GM13976 (cell line): ENCODE measurements around the gene LPP.

Experiments
- DNase-seq: peaks from one replicate; pipeline ENCODE4 v3.0.0; 2012; ENCODE audit warnings: low spot score
- in situ Hi-C: fragments of 300-500 bp; cut with MboI; formaldehyde crosslinking; loops from one replicate; pipeline ENCODE4 v1.12.0; 2022; ENCODE audit warnings: low sequenced_read_pairs, mixed read lengths, inconsistent platforms; ENCODE audit not compliant: unreplicated experiment
- TF ChIP-seq, protein P1 (sequence below): IDR thresholded peaks from 2 replicates; pipeline ENCODE4 v1.5.1; 2012; ENCODE audit warnings: borderline replicate concordance, mild to moderate bottlenecking; ENCODE audit not compliant: insufficient read depth; ENCODE audit errors: extremely low read depth, missing control alignments, control extremely low read depth

The LPP gene

DNA sequence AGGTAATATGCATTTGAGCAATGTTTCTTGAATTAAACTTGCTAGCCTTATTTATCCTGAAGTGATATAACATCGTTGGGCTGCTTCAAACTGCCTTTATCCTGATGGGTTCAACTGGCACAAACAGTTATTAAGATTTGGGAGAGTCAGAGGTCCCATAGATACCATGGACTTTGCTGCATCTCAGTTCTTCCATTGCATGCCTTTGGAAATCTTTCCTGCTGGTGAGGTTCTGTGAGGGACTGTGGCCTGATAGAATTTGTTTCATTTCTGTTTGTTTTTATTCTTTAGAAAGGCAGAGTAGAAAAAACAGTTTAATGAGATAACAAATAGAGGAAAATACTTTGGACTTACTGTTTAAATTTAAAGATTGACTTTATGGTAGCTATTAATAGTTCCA is 508.3 kb downstream of the LPP start:
- TF ChIP-seq, protein P1, sequence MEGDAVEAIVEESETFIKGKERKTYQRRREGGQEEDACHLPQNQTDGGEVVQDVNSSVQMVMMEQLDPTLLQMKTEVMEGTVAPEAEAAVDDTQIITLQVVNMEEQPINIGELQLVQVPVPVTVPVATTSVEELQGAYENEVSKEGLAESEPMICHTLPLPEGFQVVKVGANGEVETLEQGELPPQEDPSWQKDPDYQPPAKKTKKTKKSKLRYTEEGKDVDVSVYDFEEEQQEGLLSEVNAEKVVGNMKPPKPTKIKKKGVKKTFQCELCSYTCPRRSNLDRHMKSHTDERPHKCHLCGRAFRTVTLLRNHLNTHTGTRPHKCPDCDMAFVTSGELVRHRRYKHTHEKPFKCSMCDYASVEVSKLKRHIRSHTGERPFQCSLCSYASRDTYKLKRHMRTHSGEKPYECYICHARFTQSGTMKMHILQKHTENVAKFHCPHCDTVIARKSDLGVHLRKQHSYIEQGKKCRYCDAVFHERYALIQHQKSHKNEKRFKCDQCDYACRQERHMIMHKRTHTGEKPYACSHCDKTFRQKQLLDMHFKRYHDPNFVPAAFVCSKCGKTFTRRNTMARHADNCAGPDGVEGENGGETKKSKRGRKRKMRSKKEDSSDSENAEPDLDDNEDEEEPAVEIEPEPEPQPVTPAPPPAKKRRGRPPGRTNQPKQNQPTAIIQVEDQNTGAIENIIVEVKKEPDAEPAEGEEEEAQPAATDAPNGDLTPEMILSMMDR = no peak
- no peak for DNase-seq
- in situ Hi-C loops = no loop called here

DNA sequence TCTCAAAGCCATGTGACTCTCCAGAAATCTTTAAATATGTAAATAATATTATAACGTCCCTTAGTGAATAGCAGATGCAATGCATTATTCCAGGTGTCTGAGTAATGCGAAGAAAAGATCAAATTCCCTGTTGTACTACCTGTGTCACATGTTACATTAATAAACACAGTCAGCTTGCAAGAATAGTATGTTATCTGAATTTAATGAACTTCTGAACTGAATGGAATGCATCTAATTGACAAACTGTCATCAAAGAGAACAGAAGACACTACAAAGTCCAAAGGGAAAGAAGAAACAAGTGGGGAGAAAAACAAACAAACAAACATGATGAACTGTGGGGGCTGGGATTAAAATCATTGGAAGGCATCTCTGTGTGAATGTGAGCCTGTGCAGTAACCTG is 508.8 kb downstream of the LPP start:
- in situ Hi-C loops = no loop called here
- no peak for DNase-seq
- TF ChIP-seq, protein P1 = no peak

DNA sequence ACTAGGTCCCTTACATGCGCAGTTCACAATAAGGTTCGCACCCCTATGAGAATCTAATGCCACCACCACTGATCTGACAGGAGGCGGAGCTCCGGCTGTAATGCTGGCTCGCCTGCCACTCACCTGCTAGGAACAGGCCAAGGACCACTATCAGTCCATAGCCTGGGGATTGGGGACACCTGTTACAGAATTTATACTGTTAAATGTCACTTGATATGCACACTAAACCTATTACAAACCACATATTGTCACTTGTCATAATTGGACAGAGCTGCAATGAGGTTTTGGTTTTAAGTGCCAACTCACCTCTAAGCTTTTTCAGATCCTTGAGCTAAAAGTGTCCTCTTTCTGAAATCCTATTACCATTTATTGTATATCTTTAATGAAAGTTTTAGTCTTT is 509.9 kb downstream of the LPP start:
- TF ChIP-seq, protein P1 = no peak
- no peak for DNase-seq
- in situ Hi-C loops = no loop called here

DNA sequence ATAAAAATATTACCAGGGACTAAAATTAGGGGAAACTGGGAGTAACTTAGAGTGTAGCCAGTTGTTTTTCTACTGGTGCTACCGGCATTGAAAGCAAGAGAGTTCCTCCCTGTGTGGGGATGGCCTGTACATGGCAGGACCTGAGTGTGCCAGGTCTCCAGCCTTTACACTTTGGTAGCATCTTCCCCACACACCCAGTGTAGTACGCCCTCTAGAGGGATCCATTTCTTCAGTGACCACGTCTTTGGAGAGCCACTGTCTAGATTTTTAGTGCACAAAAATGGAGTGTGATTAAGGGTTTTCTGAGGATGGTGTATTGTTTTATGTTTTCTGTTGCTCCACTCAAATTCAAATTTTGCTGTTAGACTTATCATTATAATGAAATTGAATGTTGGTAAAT is 510.8 kb downstream of the LPP start:
- in situ Hi-C loops = no loop called here
- DNase-seq = peak; percentile 19
- TF ChIP-seq, protein P1 = peak; percentile 17

DNA sequence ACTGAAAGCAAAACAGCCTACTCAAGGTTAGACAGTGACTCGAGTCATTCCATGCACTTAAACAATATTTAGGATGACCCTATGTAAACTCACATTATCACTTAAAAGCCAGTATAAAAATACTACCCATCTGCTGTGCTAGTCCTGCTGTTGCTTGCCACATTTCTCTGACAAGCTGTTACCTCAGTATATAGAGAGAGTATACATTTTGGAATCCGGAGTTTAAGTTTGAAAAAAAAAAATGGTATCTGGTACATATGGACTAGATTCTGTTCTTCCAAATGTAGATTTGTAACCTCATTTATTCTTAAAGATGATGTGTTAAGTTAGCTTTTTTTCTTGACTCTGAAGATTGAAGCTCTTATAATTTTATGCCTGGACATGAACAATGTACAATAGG is 514.0 kb downstream of the LPP start:
- TF ChIP-seq, protein P1 = no peak
- no peak for DNase-seq
- in situ Hi-C loops = no loop called here

DNA sequence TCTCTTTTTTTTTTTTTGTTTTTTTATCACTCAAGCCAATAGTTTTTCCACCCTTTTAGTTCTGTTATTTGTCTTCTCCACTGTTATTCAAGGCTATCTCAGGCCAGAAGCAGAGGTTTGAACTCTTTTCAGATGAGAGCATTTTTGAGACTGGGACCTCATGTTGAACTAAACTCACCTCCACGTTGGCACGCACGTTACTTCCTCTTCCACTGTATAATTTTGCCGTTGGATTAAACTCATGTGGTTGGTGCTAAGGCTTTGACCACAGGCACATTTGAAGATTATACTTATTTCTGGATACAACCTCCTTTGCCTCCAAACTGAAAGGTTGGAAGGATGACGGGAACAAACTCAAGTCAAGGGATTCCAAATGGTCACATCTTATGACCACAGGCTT is 516.5 kb downstream of the LPP start:
- TF ChIP-seq, protein P1 = no peak
- in situ Hi-C loops = no loop called here
- DNase-seq = no peak

DNA sequence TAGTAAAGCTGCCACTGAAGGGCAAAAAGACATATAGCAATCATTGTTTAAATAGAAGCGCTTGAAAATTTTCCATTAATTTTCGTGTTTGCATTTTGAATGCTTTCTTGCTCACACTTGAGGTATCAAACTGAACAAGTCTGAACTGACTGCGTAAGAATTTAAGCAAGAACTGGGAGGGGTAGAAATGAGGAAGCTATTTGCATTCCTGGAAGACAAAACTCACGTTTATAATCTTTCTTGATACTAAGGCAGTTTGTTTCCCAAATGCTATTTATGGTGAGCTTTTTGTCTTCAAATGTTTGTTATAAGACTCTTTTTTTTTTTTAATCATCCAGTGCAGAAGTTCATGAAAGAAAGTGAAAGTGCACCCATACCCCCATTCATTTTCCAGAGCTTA is 518.0 kb downstream of the LPP start:
- DNase-seq = no peak
- TF ChIP-seq, protein P1 = no peak
- in situ Hi-C loops = no loop called here
